DOHH2 (cell line): ENCODE measurements around the gene MGRN1.

Experiments used
- H3F3A ChIP-seq: fragments of 200-600 bp; sonication (generic), shearing (Covaris generic); 2 replicates; pipeline ENCODE4 v1.6.0; 2016; ENCODE audit warnings: antibody characterized with exemption, mild to moderate bottlenecking; ENCODE audit not compliant: control insufficient read depth, insufficient read depth
- H3K27ac ChIP-seq: fragments of 200-600 bp; sonication (generic); 2 replicates; pipeline ENCODE4 v1.5.1; 2014; ENCODE audit warnings: low read depth, mild to moderate bottlenecking, low read length, moderate library complexity
- H3K27me3 ChIP-seq: fragments of 200-600 bp; sonication (generic); 2 replicates; pipeline ENCODE4 v1.6.1; 2014; ENCODE audit warnings: mild to moderate bottlenecking, low read length, mixed read lengths; ENCODE audit not compliant: control insufficient read depth
- H3K36me3 ChIP-seq: fragments of 200-600 bp; sonication (generic); 2 replicates; pipeline ENCODE4 v1.6.1; 2014; ENCODE audit warnings: mild to moderate bottlenecking, low read length, moderate library complexity, mixed read lengths; ENCODE audit not compliant: control insufficient read depth
- H3K4me1 ChIP-seq: fragments of 200-600 bp; sonication (generic); 2 replicates; pipeline ENCODE4 v1.6.1; 2014; ENCODE audit warnings: mild to moderate bottlenecking, low read length, mixed read lengths; ENCODE audit not compliant: control insufficient read depth
- H3K4me2 ChIP-seq: fragments of 200-600 bp; sonication (generic); 2 replicates; pipeline ENCODE4 v1.6.0; 2014; ENCODE audit warnings: mild to moderate bottlenecking, low read length, moderate library complexity
- H3K4me3 ChIP-seq: fragments of 200-600 bp; sonication (generic); 2 replicates; pipeline ENCODE4 v1.5.1; 2014; ENCODE audit warnings: mild to moderate bottlenecking, low read length, mixed read lengths
- H3K79me2 ChIP-seq: fragments of 200-600 bp; sonication (generic); 2 replicates; pipeline ENCODE4 v1.6.1; 2014; ENCODE audit warnings: mild to moderate bottlenecking, low read length, mixed read lengths; ENCODE audit not compliant: control insufficient read depth
- H3K9me2 ChIP-seq: fragments of 200-600 bp; sonication (generic); replicated peaks from 2 replicates; pipeline ENCODE4 v1.6.1; 2014; ENCODE audit warnings: mild to moderate bottlenecking, low read length, mixed read lengths; ENCODE audit not compliant: control insufficient read depth
- H3K9me3 ChIP-seq: fragments of 200-600 bp; sonication (generic); 2 replicates; pipeline ENCODE4 v1.6.1; 2014; ENCODE audit warnings: antibody characterized with exemption, low read length, mixed read lengths; ENCODE audit not compliant: control insufficient read depth, insufficient read depth
- H4K20me1 ChIP-seq: fragments of 200-600 bp; sonication (generic); 2 replicates; pipeline ENCODE4 v1.6.0; 2014; ENCODE audit warnings: low read depth, mild to moderate bottlenecking, antibody characterized with exemption, low read length, moderate library complexity; ENCODE audit not compliant: control insufficient read depth, insufficient read depth
- EZH2phosphoT487 ChIP-seq: fragments of 200-600 bp; sonication (generic); IDR thresholded peaks from 2 replicates; pipeline ENCODE4 v1.6.1; 2017; ENCODE audit warnings: borderline replicate concordance, mild to moderate bottlenecking, antibody characterized with exemption, low read length, moderate library complexity, mixed read lengths
- TF ChIP-seq, protein P1 (sequence below): fragments of 200-600 bp; sonication (generic); IDR thresholded peaks from one replicate; pipeline ENCODE4 v1.5.1; 2014; ENCODE audit warnings: antibody characterized with exemption, mild to moderate bottlenecking, low read depth, low read length; ENCODE audit not compliant: poor library complexity, severe bottlenecking

The MGRN1 gene

DNA sequence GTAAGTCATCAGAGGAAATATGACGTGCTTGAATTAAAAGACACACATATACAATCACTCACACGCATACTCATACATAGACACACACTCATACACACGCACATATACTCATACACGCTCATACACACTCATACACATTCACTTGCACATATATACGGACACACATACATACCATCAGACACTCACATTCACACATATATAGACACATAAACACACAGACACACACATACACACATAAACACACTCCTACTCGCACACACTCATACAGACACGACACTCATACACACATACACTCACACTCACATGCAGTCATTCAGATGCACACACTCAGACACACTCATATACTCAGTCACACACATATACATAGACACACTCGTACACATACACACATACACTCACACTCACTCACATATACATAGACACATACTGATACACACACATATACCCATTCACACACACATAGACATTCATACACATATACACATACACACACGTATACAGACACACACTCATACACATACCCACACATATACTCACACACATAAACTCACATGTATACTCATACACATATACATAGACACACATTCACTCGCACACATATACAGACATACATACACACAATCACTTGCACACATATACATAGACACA, 43.8 kb downstream of the MGRN1 start:
- peaks cover 8% of the 10 kb centered on the region for H3K4me1 ChIP-seq
- H3K4me2 ChIP-seq: no peak overlapping the region
- peaks cover 24% of the 10 kb centered on the region for H3K36me3 ChIP-seq
- H3K4me3 ChIP-seq: no peak overlapping the region
- TF ChIP-seq, protein P1, sequence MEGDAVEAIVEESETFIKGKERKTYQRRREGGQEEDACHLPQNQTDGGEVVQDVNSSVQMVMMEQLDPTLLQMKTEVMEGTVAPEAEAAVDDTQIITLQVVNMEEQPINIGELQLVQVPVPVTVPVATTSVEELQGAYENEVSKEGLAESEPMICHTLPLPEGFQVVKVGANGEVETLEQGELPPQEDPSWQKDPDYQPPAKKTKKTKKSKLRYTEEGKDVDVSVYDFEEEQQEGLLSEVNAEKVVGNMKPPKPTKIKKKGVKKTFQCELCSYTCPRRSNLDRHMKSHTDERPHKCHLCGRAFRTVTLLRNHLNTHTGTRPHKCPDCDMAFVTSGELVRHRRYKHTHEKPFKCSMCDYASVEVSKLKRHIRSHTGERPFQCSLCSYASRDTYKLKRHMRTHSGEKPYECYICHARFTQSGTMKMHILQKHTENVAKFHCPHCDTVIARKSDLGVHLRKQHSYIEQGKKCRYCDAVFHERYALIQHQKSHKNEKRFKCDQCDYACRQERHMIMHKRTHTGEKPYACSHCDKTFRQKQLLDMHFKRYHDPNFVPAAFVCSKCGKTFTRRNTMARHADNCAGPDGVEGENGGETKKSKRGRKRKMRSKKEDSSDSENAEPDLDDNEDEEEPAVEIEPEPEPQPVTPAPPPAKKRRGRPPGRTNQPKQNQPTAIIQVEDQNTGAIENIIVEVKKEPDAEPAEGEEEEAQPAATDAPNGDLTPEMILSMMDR: no peak
- TF ChIP-seq EZH2phosphoT487: no peak
- H3K9me3 ChIP-seq: no peaks in the 10 kb centered on the region
- no peaks in the 10 kb centered on the region for H4K20me1 ChIP-seq
- H3K27me3 ChIP-seq: no peaks in the 10 kb centered on the region
- H3K79me2 ChIP-seq: no peaks in the 10 kb centered on the region
- no peaks in the 10 kb centered on the region for H3F3A ChIP-seq
- no peaks in the 10 kb centered on the region for H3K9me2 ChIP-seq
- H3K27ac ChIP-seq: no peak overlapping the region

DNA sequence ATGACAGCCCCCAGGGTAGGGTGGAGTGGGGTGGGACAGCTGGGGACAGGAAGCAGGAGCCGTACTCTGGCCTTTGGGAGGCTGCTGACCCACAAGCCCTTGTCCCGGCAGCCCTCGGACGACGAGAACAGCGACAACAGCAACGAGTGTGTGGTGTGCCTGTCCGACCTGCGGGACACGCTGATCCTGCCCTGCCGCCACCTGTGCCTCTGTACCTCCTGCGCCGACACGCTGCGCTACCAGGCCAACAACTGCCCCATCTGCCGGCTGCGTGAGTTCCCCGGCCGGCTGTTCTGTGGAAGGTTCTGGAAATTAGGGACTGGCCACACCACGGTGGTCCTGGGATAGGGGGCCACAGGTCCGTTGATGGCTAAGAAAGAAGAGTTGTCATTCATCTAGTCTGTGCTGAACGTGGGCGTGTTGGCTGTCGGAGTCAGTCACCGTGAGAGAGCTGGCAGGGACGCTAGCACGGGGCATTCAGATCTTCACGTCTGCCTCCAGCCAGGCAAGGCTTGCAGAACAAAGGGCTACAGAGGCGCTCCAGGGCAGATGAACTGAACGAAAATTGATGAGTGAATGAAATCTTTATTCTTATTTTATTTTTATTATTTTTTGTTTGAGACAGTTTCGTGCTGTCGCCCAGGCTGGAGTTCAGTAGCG, 48.9 kb downstream of the MGRN1 start:
- TF ChIP-seq, protein P1: no peak
- no peak for TF ChIP-seq EZH2phosphoT487
- H4K20me1 ChIP-seq: no peaks in the 10 kb centered on the region
- no peaks in the 10 kb centered on the region for H3K79me2 ChIP-seq
- H3K36me3 ChIP-seq: peaks cover 4% of the 10 kb centered on the region
- H3F3A ChIP-seq: no peaks in the 10 kb centered on the region
- H3K9me3 ChIP-seq: no peaks in the 10 kb centered on the region
- H3K27me3 ChIP-seq: no peaks in the 10 kb centered on the region
- no peaks in the 10 kb centered on the region for H3K4me1 ChIP-seq
- no peaks in the 10 kb centered on the region for H3K9me2 ChIP-seq
- H3K4me2 ChIP-seq: no peak overlapping the region
- H3K4me3 ChIP-seq: no peak overlapping the region
- no peak overlapping the region for H3K27ac ChIP-seq

DNA sequence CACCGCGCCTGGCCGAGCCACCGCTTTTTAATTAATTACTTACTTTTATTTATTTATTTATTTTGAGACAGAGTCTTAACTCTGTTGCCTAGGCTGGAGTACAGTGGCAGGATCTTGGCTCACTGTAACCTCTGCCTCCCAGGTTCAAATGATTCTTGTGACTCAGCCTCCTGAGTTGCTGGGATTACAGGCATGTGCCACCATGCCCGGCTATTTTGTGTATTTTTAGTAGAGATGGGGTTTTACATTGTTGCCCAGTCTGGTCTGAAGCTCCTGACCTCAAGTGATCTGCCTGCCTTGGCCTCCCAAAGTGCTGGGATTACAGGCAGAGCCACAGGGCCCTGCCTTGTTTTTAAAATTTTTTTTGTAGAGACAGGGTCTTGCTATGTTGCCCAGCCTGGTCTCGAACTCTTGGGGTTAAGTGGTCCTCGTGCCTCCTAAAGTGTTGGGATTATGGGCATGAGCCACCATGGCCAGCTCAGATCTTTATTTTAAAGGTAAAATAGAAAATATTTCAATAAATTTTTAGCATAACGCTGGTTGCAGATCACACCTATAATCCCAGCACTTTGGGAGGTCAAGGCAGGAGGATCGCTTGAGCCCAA, 50.4 kb downstream of the MGRN1 start:
- Histone ChIP-seq H3K36me3 (no peaks in the 10 kb centered on the region; the same call in 1 of the 2 replicates), H3K27me3 (no peaks in the 10 kb centered on the region), H3K9me3 (no peaks in the 10 kb centered on the region), H3K27ac (no peak overlapping the region), H3F3A (no peaks in the 10 kb centered on the region), H3K4me2 (no peak overlapping the region), H4K20me1 (no peaks in the 10 kb centered on the region), H3K4me3 (no peak overlapping the region), H3K9me2 (no peaks in the 10 kb centered on the region), H3K4me1 (no peaks in the 10 kb centered on the region), H3K79me2 (no peaks in the 10 kb centered on the region)
- TF ChIP-seq, protein P1: no peak
- TF ChIP-seq EZH2phosphoT487: no peak
